H9 (cell line): Measurements from ENCODE around the gene NRP2. TPM values are rescaled to one million over a fixed set of nuclear protein-coding genes. Genes with fewer than 3 reads are reported as not detected.

Experiments
- DNase-seq: peaks from one replicate; pipeline ENCODE4 v3.0.0-alpha.2; 2017
- H2AFZ ChIP-seq: one replicate; pipeline ENCODE4 v1.6.1; 2013; ENCODE audit warnings: mild to moderate bottlenecking, low read length, control low read depth, moderate library complexity
- H2AK5ac ChIP-seq: 2 replicates; pipeline ENCODE4 v1.6.1; 2013; ENCODE audit warnings: low read length, control low read depth, mixed read lengths; ENCODE audit not compliant: insufficient read length
- H2BK120ac ChIP-seq: one replicate; pipeline ENCODE4 v1.6.1; 2013; ENCODE audit warnings: low read depth, mild to moderate bottlenecking, low read length, control low read depth, inconsistent platforms; ENCODE audit not compliant: poor library complexity, severe bottlenecking
- H2BK12ac ChIP-seq: 2 replicates; pipeline ENCODE4 v1.6.1; 2013; ENCODE audit warnings: low read length, control low read depth, mixed read lengths, low read depth; ENCODE audit not compliant: insufficient read length
- H2BK15ac ChIP-seq: 2 replicates; pipeline ENCODE4 v1.6.1; 2013; ENCODE audit warnings: low read depth, low read length, control low read depth
- H2BK20ac ChIP-seq: one replicate; pipeline ENCODE4 v1.6.1; 2013; ENCODE audit warnings: low read depth, mild to moderate bottlenecking, low read length, control low read depth, inconsistent platforms; ENCODE audit not compliant: poor library complexity, severe bottlenecking
- H2BK5ac ChIP-seq: 2 replicates; pipeline ENCODE4 v1.6.1; 2013; ENCODE audit warnings: low read length, control low read depth, mixed read lengths; ENCODE audit not compliant: insufficient read length
- H3K14ac ChIP-seq: 2 replicates; pipeline ENCODE4 v1.6.1; 2013; ENCODE audit warnings: low read length, control low read depth; ENCODE audit not compliant: insufficient read depth
- H3K18ac ChIP-seq: 2 replicates; pipeline ENCODE4 v1.6.1; 2013; ENCODE audit warnings: low read depth, mild to moderate bottlenecking, mixed read lengths, low read length, control low read depth; ENCODE audit not compliant: insufficient read length
- H3K23ac ChIP-seq: 2 replicates; pipeline ENCODE4 v1.6.1; 2013; ENCODE audit warnings: low read length, control low read depth, mixed read lengths, low read depth; ENCODE audit not compliant: insufficient read length
- H3K23me2 ChIP-seq: 2 replicates; pipeline ENCODE4 v1.6.1; 2013; ENCODE audit warnings: low read depth, mild to moderate bottlenecking, mixed read lengths, low read length, control low read depth; ENCODE audit not compliant: insufficient read length, poor library complexity, severe bottlenecking
- H3K27ac ChIP-seq: 2 replicates; pipeline ENCODE4 v1.5.1; 2013; ENCODE audit warnings: low read length, control low read depth, mixed read lengths, low read depth; ENCODE audit not compliant: insufficient read length
- H3K27me3 ChIP-seq: 2 replicates; pipeline ENCODE4 v1.6.1; 2013; ENCODE audit warnings: low read length, control low read depth, inconsistent platforms; ENCODE audit not compliant: insufficient read depth
- H3K4ac ChIP-seq: 2 replicates; pipeline ENCODE4 v1.6.1; 2013; ENCODE audit warnings: low read depth, mild to moderate bottlenecking, control low read depth, inconsistent platforms, low read length, moderate library complexity
- H3K4me1 ChIP-seq: 2 replicates; pipeline ENCODE4 v1.6.1; 2013; ENCODE audit warnings: low read length, control low read depth, inconsistent platforms; ENCODE audit not compliant: insufficient read depth
- H3K4me2 ChIP-seq: 2 replicates; pipeline ENCODE4 v1.6.1; 2013; ENCODE audit warnings: low read length, control low read depth, mixed read lengths; ENCODE audit not compliant: insufficient read length, insufficient read depth
- H3K56ac ChIP-seq: 2 replicates; pipeline ENCODE4 v1.6.1; 2013; ENCODE audit warnings: low read depth, mild to moderate bottlenecking, mixed read lengths, low read length, control low read depth; ENCODE audit not compliant: insufficient read length
- H3K79me1 ChIP-seq: 2 replicates; pipeline ENCODE4 v1.6.1; 2013; ENCODE audit warnings: low read depth, mild to moderate bottlenecking, moderate library complexity, low read length, control low read depth, inconsistent platforms; ENCODE audit not compliant: insufficient read depth, poor library complexity, severe bottlenecking
- H3K79me2 ChIP-seq: 2 replicates; pipeline ENCODE4 v1.6.1; 2013; ENCODE audit warnings: low read length, control low read depth, inconsistent platforms; ENCODE audit not compliant: insufficient read depth
- H3K9ac ChIP-seq: 2 replicates; pipeline ENCODE4 v1.6.1; 2013; ENCODE audit warnings: low read length, control low read depth, mixed read lengths; ENCODE audit not compliant: insufficient read length; ENCODE audit errors: extremely low read depth
- H3K9me3 ChIP-seq: one replicate; pipeline ENCODE4 v1.6.1; 2013; ENCODE audit warnings: low read depth, low read length, inconsistent platforms; ENCODE audit not compliant: control insufficient read depth
- H3T11ph ChIP-seq: one replicate; pipeline ENCODE4 v1.6.1; 2013; ENCODE audit warnings: mild to moderate bottlenecking, low read length, control low read depth, inconsistent platforms
- H4K20me1 ChIP-seq: one replicate; pipeline ENCODE4 v1.6.1; 2013; ENCODE audit not compliant: control insufficient read depth, insufficient read length, insufficient read depth
- H4K5ac ChIP-seq: 2 replicates; pipeline ENCODE4 v1.6.1; 2013; ENCODE audit warnings: low read depth, mild to moderate bottlenecking, mixed read lengths, low read length, control low read depth; ENCODE audit not compliant: insufficient read length
- H4K8ac ChIP-seq: replicated peaks from 2 replicates; pipeline ENCODE4 v1.6.1; 2013; ENCODE audit warnings: low read length, control low read depth, mixed read lengths, low read depth; ENCODE audit not compliant: insufficient read length
- H4K91ac ChIP-seq: 2 replicates; pipeline ENCODE4 v1.6.1; 2013; ENCODE audit warnings: low read depth, mild to moderate bottlenecking, moderate library complexity, mixed read lengths, low read length, control low read depth; ENCODE audit not compliant: insufficient read length
- H3K27ac Mint-ChIP-seq, 3 experiments: 2 replicates in 2 of 3; 3 replicates in 1 of 3; pipeline ENCODE4 v1.8.0; 2020 to 2021; ENCODE audit warnings: mixed read lengths in 3 of 3, mild to moderate bottlenecking in 1 of 3, moderate library complexity in 1 of 3
- H3K27me3 Mint-ChIP-seq: 2 replicates; pipeline ENCODE4 v1.8.0; 2021; ENCODE audit warnings: low read depth, mild to moderate bottlenecking, moderate library complexity, mixed read lengths
- H3K36me3 Mint-ChIP-seq, 3 experiments: 2 replicates in 2 of 3; 3 replicates in 1 of 3; pipeline ENCODE4 v1.8.0; 2020 to 2021; ENCODE audit warnings: low read depth in 3 of 3, mixed read lengths in 3 of 3; ENCODE audit not compliant: insufficient read depth in 1 of 3
- H3K4me1 Mint-ChIP-seq, 2 experiments: 2 replicates each; pipeline ENCODE4 v1.8.0; 2020; ENCODE audit warnings: mixed read lengths in 2 of 2
- H3K4me3 Mint-ChIP-seq, 2 experiments: 2 replicates in 1 of 2; 3 replicates in 1 of 2; pipeline ENCODE4 v1.8.0; 2020 to 2021; ENCODE audit warnings: mild to moderate bottlenecking in 2 of 2, mixed read lengths in 2 of 2, moderate library complexity in 1 of 2
- H3K9me3 Mint-ChIP-seq, 2 experiments: 2 replicates in 1 of 2; 3 replicates in 1 of 2; pipeline ENCODE4 v1.8.0; 2020; ENCODE audit warnings: mild to moderate bottlenecking in 2 of 2, mixed read lengths in 2 of 2, moderate library complexity in 1 of 2
- WGBS: extraction: QIAGEN DNeasy Blood & Tissue Kit; methylation state at CpG from one replicate; pipeline ENCODE4 v1.1.7; 2013; ENCODE audit warnings: missing lambda C conversion rate, low lambda C conversion rate, mixed read lengths; ENCODE audit not compliant: insufficient read length; ENCODE audit errors: extremely low coverage; 5-methylcytosine and 5-hydroxymethylcytosine counted together
- total RNA-seq: library from RNA; stranded (reverse); gene quantifications from 2 replicates; pipeline ENCODE4 v1.2.1, GENCODE V29; 2021
- TF ChIP-seq, protein P1 (sequence below): fragments of 200-600 bp; sonication (generic); conservative IDR thresholded peaks from 3 replicates; pipeline ENCODE4 v1.8.0; 2021; ENCODE audit warnings: antibody characterized with exemption, mild to moderate bottlenecking

The NRP2 gene
- total RNA-seq, 1 experiment from 2014 or later, result 19.7 TPM

GRCh38 chr2:205808486-205809121 lies 126.3 kb downstream of the NRP2 start:
- H3K4me1 ChIP-seq, result no peaks in the 10 kb centered on the region
- no CpG with 5 or more reads among the region's 7 CpGs for WGBS
- H3K4ac ChIP-seq, result no peak overlapping the region
- H3T11ph ChIP-seq, result no peak overlapping the region
- no peak overlapping the region for H2AFZ ChIP-seq
- no peaks in the 10 kb centered on the region for H4K20me1 ChIP-seq
- H2AK5ac ChIP-seq, result no peak overlapping the region
- H3K79me2 ChIP-seq, result no peaks in the 10 kb centered on the region
- H3K9ac ChIP-seq, result no peak overlapping the region
- no peak overlapping the region for H2BK5ac ChIP-seq
- no peaks in the 10 kb centered on the region for H3K23me2 ChIP-seq
- TF ChIP-seq, protein P1, sequence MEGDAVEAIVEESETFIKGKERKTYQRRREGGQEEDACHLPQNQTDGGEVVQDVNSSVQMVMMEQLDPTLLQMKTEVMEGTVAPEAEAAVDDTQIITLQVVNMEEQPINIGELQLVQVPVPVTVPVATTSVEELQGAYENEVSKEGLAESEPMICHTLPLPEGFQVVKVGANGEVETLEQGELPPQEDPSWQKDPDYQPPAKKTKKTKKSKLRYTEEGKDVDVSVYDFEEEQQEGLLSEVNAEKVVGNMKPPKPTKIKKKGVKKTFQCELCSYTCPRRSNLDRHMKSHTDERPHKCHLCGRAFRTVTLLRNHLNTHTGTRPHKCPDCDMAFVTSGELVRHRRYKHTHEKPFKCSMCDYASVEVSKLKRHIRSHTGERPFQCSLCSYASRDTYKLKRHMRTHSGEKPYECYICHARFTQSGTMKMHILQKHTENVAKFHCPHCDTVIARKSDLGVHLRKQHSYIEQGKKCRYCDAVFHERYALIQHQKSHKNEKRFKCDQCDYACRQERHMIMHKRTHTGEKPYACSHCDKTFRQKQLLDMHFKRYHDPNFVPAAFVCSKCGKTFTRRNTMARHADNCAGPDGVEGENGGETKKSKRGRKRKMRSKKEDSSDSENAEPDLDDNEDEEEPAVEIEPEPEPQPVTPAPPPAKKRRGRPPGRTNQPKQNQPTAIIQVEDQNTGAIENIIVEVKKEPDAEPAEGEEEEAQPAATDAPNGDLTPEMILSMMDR, result no peak
- H3K27ac Mint-ChIP-seq, result no peak overlapping the region
- H3K36me3 Mint-ChIP-seq, result no peaks in the 10 kb centered on the region
- no peak overlapping the region for H3K4me3 Mint-ChIP-seq
- no peak overlapping the region for H4K8ac ChIP-seq
- no peak overlapping the region for H3K14ac ChIP-seq
- H3K56ac ChIP-seq, result no peak overlapping the region
- peaks cover 17 to 22% of the 10 kb centered on the region in 2 experiments for H3K4me1 Mint-ChIP-seq
- H3K27ac ChIP-seq, result no peak overlapping the region
- no peaks in the 10 kb centered on the region for H3K9me3 Mint-ChIP-seq
- no peaks in the 10 kb centered on the region for H3K79me1 ChIP-seq
- no peak overlapping the region for H2BK12ac ChIP-seq
- H3K27me3 Mint-ChIP-seq, result peaks cover 2% of the 10 kb centered on the region; the same call in 1 of the 2 replicates
- no peak overlapping the region for H2BK120ac ChIP-seq
- H2BK20ac ChIP-seq, result no peak overlapping the region
- no peak overlapping the region for H3K18ac ChIP-seq
- no peak overlapping the region for H3K4me2 ChIP-seq
- H4K5ac ChIP-seq, result no peak overlapping the region
- H3K27me3 ChIP-seq, result no peaks in the 10 kb centered on the region
- DNase-seq, result no peak
- H3K23ac ChIP-seq, result no peak overlapping the region
- no peaks in the 10 kb centered on the region for H3K9me3 ChIP-seq
- H4K91ac ChIP-seq, result no peak overlapping the region
- no peak overlapping the region for H2BK15ac ChIP-seq
